Measurements from ENCODE around the gene F10.
A peak's percentile ranks its signal among the peaks of the same experiment; 100 is the strongest.

The F10 gene

GRCh38 chr13:113169277-113170272 lies 47.0 kb downstream of the F10 start:
- peaks cover 6% of the 10 kb centered on the region for H3K9me3 Mint-ChIP-seq
- H3K36me3 Mint-ChIP-seq (ENCODE audit: low read depth): peaks cover 68% of the 10 kb centered on the region
- no peak overlapping the region for H3K4me3 Mint-ChIP-seq
- H3K4me1 Mint-ChIP-seq: peaks cover 4% of the 10 kb centered on the region
- H3K27ac Mint-ChIP-seq: no peak overlapping the region
- H3K27me3 Mint-ChIP-seq (ENCODE audit: low read depth): no peaks in the 10 kb centered on the region
- TF ChIP-seq CTCF (IDR thresholded peaks at IDR 0.05; ENCODE audit: unreplicated experiment in 3 of 3): no peak

GRCh38 chr13:113170511-113170910 lies 47.9 kb downstream of the F10 start:
- Mint-ChIP-seq H3K27ac (peak overlapping the region in 1 of 3 experiments; percentile 59), H3K27me3 (ENCODE audit: low read depth) (no peaks in the 10 kb centered on the region), H3K9me3 (peaks cover 6% of the 10 kb centered on the region)

GRCh38 chr13:113171250-113172125 lies 48.9 kb downstream of the F10 start:
- TF ChIP-seq CTCF (IDR thresholded peaks at IDR 0.05; ENCODE audit: unreplicated experiment in 3 of 3): no peak
- Mint-ChIP-seq H3K36me3 (ENCODE audit: low read depth) (peaks cover 77% of the 10 kb centered on the region), H3K27me3 (ENCODE audit: low read depth) (no peaks in the 10 kb centered on the region), H3K27ac (peak overlapping the region in 1 of 3 experiments; percentile 57), H3K4me1 (no peaks in the 10 kb centered on the region), H3K4me3 (no peak overlapping the region), H3K9me3 (peaks cover 6% of the 10 kb centered on the region)

More at GRCh38 chr13:113170511-113170910, 47.9 kb downstream of the F10 start:
- no peaks in the 10 kb centered on the region for H3K4me1 Mint-ChIP-seq
- H3K4me3 Mint-ChIP-seq: no peak overlapping the region
- no peak for TF ChIP-seq CTCF (IDR thresholded peaks at IDR 0.05; ENCODE audit: unreplicated experiment in 3 of 3)
- peaks cover 75% of the 10 kb centered on the region for H3K36me3 Mint-ChIP-seq (ENCODE audit: low read depth)

GRCh38 chr13:113172419-113172926 lies 49.9 kb downstream of the F10 start:
- Mint-ChIP-seq H3K27me3 (ENCODE audit: low read depth) (no peaks in the 10 kb centered on the region), H3K27ac (no peak overlapping the region), H3K36me3 (ENCODE audit: low read depth) (peaks cover 69% of the 10 kb centered on the region), H3K4me1 (no peaks in the 10 kb centered on the region), H3K9me3 (peaks cover 6% of the 10 kb centered on the region), H3K4me3 (no peak overlapping the region)
- TF ChIP-seq CTCF (IDR thresholded peaks at IDR 0.05; ENCODE audit: unreplicated experiment in 3 of 3): no peak

- Mint-ChIP-seq H3K4me1 (no peaks in the 10 kb centered on the region), H3K4me3 (no peak overlapping the region), H3K27ac (no peak overlapping the region), H3K9me3 (no peaks in the 10 kb centered on the region), H3K27me3 (ENCODE audit: low read depth) (no peaks in the 10 kb centered on the region), H3K36me3 (ENCODE audit: low read depth) (peaks cover 69% of the 10 kb centered on the region)
- TF ChIP-seq CTCF (IDR thresholded peaks at IDR 0.05; ENCODE audit: unreplicated experiment in 3 of 3): no peak
Measured at GRCh38 chr13:113176280-113176679, 53.7 kb downstream of the F10 start.
